Memory B cell (primary cell): Measurements from ENCODE around the gene MYH10.
A peak's percentile ranks its signal among the peaks of the same experiment; 100 is the strongest.

ENCODE experiments used
- ATAC-seq: fragments of 150-1000 bp; cut with Tn5 transposase; 2 replicates; pipeline ENCODE4 v1.10.0; 2021; ENCODE audit warnings: low read depth, mild to moderate bottlenecking, moderate library complexity
- DNase-seq, 2 donors: peaks; one replicate each; pipeline ENCODE4 v3.0.0; 2022; ENCODE audit warnings: low spot score in 2 of 2
- H3K27ac Mint-ChIP-seq: one replicate; pipeline ENCODE4 v1.8.0; 2022; ENCODE audit warnings: mild to moderate bottlenecking, moderate library complexity, mixed read lengths
- H3K27me3 Mint-ChIP-seq: one replicate; pipeline ENCODE4 v1.8.0; 2022; ENCODE audit warnings: mixed read lengths
- H3K36me3 Mint-ChIP-seq: one replicate; pipeline ENCODE4 v1.8.0; 2022; ENCODE audit warnings: mild to moderate bottlenecking, mixed read lengths
- H3K4me1 Mint-ChIP-seq: one replicate; pipeline ENCODE4 v1.8.0; 2022; ENCODE audit warnings: mixed read lengths
- H3K4me3 Mint-ChIP-seq: one replicate; pipeline ENCODE4 v1.8.0; 2022; ENCODE audit warnings: mild to moderate bottlenecking, moderate library complexity, mixed read lengths
- H3K9me3 Mint-ChIP-seq: one replicate; pipeline ENCODE4 v1.8.0; 2022; ENCODE audit warnings: mixed read lengths

Gene MYH10

GRCh38 chr17:8630227-8630801, at the start of gene MYH10:
MYH10 (minus strand) TSS chr17:8630725; CDS start chr17:8623246, 7,479 bp downstream.
- DNase-seq (peak in 1 of 2 donors; percentile 15), ATAC-seq (no peak)
- H3K36me3 Mint-ChIP-seq: no peaks in the 10 kb centered on the region
- peaks cover 28% of the 10 kb centered on the region for H3K27me3 Mint-ChIP-seq
- H3K9me3 Mint-ChIP-seq: no peaks in the 10 kb centered on the region
- peak within 1 kb of the TSS; percentile 47 for H3K27ac Mint-ChIP-seq
- peaks cover 11% of the 10 kb centered on the region for H3K4me1 Mint-ChIP-seq
- peak within 1 kb of the TSS; percentile 92 for H3K4me3 Mint-ChIP-seq

- Mint-ChIP-seq H3K27me3 (peaks cover 14% of the 10 kb centered on the region), H3K36me3 (peaks cover 3% of the 10 kb centered on the region), H3K4me3 (no peak overlapping the region), H3K9me3 (peaks cover 9% of the 10 kb centered on the region), H3K27ac (no peak overlapping the region), H3K4me1 (no peaks in the 10 kb centered on the region)
- no peak for DNase-seq
- no peak for ATAC-seq
Observed at GRCh38 chr17:8679126-8679525, 48.6 kb upstream of the MYH10 start.

DNA sequence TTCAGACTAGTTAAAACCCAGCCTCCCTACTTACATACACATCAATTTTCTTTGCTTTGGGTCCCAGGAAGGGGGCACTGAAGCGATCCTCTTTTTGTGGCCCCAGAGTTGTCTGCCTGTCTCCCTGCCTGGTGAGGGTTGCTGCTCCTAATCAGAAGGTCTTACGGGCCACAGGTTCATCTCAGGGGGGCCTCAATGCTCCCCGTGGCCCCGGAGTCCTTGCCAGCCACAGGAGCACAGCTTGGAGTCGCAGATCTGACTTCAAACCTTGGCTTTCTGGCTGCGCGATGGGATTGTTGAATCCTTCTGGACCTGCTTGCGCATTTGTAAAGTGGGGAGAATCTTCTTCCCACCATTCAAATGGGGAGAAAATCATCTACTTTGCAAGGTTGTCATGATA, 44.8 kb upstream of the MYH10 start:
- H3K4me3 Mint-ChIP-seq: no peak overlapping the region
- H3K9me3 Mint-ChIP-seq: peaks cover 9% of the 10 kb centered on the region
- no peak for ATAC-seq
- H3K27ac Mint-ChIP-seq: no peak overlapping the region
- H3K27me3 Mint-ChIP-seq: peaks cover 14% of the 10 kb centered on the region
- H3K4me1 Mint-ChIP-seq: peaks cover 5% of the 10 kb centered on the region
- H3K36me3 Mint-ChIP-seq: peaks cover 3% of the 10 kb centered on the region
- DNase-seq: no peak

DNA sequence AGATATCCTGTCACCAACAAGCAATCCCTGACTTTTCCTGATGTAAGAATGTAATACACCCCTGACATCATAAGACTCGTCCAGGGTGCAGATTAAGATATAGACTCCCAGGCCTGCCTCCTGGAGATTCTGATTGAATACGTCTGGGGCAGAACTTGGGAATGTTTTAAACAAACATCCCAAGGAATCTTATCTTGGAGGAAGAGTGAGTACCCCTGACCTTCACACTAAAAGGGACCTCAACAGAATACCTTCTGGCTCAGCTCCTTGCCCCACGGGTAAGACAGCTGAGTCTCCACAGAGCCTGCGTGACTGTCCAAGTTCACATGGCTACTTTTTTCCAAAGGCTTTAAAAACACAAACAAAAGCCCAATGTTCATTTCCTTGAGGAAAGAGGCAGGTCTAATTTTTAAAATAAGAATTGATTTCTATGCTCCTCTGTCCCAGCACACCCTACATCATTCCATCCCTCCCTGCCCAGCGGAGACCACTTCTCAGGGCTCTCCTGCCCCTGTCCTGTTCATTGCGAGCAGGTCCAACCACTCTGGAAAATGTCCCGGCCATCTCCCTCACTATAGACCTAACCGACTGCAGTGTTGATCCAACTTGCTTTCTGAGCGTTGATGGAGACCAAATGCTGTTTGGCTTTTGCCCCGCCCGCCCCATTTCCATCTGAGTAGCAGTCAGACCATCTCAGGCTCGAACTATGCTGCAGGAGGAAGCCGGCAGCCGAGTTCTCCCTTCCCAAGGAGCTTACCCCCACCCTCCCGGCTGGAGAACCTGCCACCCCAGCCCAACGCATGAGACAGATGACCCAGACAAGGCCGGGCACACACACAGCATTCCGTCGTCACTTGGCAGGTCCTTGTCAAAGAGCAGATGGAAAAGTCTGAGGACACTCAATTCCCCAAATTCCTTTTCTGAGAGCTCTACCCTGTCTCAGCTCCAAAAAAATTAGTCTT, 44.1 kb upstream of the MYH10 start:
- DNase-seq (no peak), ATAC-seq (no peak)
- no peak overlapping the region for H3K4me3 Mint-ChIP-seq
- no peak overlapping the region for H3K27ac Mint-ChIP-seq
- H3K36me3 Mint-ChIP-seq: peaks cover 3% of the 10 kb centered on the region
- H3K9me3 Mint-ChIP-seq: peaks cover 9% of the 10 kb centered on the region
- peaks cover 13% of the 10 kb centered on the region for H3K27me3 Mint-ChIP-seq
- H3K4me1 Mint-ChIP-seq: peaks cover 5% of the 10 kb centered on the region

DNA sequence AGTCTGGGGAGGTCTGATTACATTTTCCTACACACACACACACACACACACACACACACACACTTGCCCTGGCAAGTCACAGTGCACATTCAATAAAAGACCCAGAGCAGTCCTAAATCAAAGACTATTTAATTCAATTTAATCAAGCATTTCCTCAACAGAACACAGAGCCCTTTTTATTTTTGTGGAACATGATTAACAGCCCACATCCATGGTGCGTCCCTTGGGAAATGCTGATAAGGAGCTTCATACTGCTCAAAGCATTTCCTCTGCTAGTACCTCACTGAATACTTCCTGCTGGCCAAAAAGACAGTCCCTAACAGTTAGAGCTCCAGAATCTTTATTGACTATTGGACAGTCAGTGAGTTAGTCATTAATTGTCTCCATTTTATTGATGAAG, 43.1 kb upstream of the MYH10 start:
- Mint-ChIP-seq H3K9me3 (peaks cover 3% of the 10 kb centered on the region), H3K27ac (no peak overlapping the region), H3K4me1 (peaks cover 5% of the 10 kb centered on the region), H3K4me3 (no peak overlapping the region), H3K36me3 (peaks cover 1% of the 10 kb centered on the region), H3K27me3 (peaks cover 9% of the 10 kb centered on the region)
- DNase-seq (no peak), ATAC-seq (no peak)

GRCh38 chr17:8672326-8672725, 41.8 kb upstream of the MYH10 start:
- no peaks in the 10 kb centered on the region for H3K9me3 Mint-ChIP-seq
- no peaks in the 10 kb centered on the region for H3K36me3 Mint-ChIP-seq
- no peak for DNase-seq
- peaks cover 8% of the 10 kb centered on the region for H3K27me3 Mint-ChIP-seq
- no peak overlapping the region for H3K4me3 Mint-ChIP-seq
- no peak for ATAC-seq
- H3K27ac Mint-ChIP-seq: no peak overlapping the region
- H3K4me1 Mint-ChIP-seq: peaks cover 5% of the 10 kb centered on the region

DNA sequence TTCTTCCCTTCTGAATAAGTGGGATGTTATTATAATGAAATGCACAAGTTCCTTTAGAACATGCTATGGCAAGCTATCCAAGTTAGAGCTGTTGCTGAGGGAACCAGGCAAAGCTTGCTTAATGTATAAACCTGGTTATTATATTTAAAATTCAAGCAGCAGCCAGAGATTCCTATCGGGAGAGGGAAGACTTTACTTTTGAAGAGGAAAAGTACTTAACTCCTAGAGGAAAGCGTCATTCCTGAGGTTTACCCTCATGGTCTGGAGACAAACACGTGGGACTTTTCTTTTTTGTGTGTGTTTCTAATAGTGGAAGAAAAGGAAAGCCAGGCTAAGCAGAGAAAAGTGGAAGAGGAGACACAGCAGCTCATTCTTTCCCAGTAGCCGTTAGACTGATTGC, 39.9 kb upstream of the MYH10 start:
- Mint-ChIP-seq H3K4me1 (peaks cover 5% of the 10 kb centered on the region), H3K27ac (no peak overlapping the region), H3K27me3 (peaks cover 10% of the 10 kb centered on the region), H3K36me3 (no peaks in the 10 kb centered on the region), H3K4me3 (no peak overlapping the region), H3K9me3 (no peaks in the 10 kb centered on the region)
- no peak for ATAC-seq
- DNase-seq: no peak

DNA sequence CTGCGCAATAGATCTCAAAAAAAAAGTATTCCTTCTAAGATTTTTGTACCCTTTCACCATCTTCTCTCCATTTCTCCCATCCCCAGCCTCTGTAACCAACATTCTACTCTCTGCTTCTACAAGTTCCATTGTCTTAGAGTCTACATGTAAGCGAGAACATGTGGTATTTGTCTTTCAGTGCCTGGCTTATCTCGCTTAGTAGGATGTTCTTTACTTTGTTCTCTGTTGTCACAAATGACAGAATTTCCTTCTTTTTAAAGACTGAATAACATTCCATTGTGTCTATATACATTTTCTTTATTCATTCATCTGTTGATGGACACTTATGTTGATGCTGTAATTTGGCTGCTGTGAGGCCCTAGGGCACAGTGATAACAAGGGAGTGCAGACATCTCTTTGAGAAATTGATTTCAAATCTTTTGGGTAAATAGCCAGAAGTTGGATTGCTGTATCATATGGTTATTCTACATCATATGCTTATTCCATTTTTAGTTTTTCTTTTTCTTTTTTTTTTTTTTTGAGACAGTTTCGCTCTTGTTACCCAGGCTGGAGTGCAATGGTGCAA, 37.7 kb upstream of the MYH10 start:
- Mint-ChIP-seq H3K9me3 (no peaks in the 10 kb centered on the region), H3K4me3 (no peak overlapping the region), H3K4me1 (peaks cover 2% of the 10 kb centered on the region), H3K27ac (no peak overlapping the region), H3K27me3 (peaks cover 13% of the 10 kb centered on the region), H3K36me3 (no peaks in the 10 kb centered on the region)
- DNase-seq (no peak), ATAC-seq (no peak)

- no peaks in the 10 kb centered on the region for H3K9me3 Mint-ChIP-seq
- peaks cover 13% of the 10 kb centered on the region for H3K27me3 Mint-ChIP-seq
- DNase-seq (no peak), ATAC-seq (no peak)
- H3K36me3 Mint-ChIP-seq: no peaks in the 10 kb centered on the region
- H3K4me3 Mint-ChIP-seq: no peak overlapping the region
- no peaks in the 10 kb centered on the region for H3K4me1 Mint-ChIP-seq
- H3K27ac Mint-ChIP-seq: no peak overlapping the region
Observed at GRCh38 chr17:8667421-8667820, 36.9 kb upstream of the MYH10 start.

GRCh38 chr17:8665684-8666083, 35.2 kb upstream of the MYH10 start:
- H3K4me1 Mint-ChIP-seq: no peaks in the 10 kb centered on the region
- H3K27me3 Mint-ChIP-seq: peaks cover 13% of the 10 kb centered on the region
- ATAC-seq (no peak), DNase-seq (no peak)
- no peak overlapping the region for H3K4me3 Mint-ChIP-seq
- H3K27ac Mint-ChIP-seq: no peak overlapping the region
- peaks cover 5% of the 10 kb centered on the region for H3K9me3 Mint-ChIP-seq
- H3K36me3 Mint-ChIP-seq: peaks cover 3% of the 10 kb centered on the region

DNA sequence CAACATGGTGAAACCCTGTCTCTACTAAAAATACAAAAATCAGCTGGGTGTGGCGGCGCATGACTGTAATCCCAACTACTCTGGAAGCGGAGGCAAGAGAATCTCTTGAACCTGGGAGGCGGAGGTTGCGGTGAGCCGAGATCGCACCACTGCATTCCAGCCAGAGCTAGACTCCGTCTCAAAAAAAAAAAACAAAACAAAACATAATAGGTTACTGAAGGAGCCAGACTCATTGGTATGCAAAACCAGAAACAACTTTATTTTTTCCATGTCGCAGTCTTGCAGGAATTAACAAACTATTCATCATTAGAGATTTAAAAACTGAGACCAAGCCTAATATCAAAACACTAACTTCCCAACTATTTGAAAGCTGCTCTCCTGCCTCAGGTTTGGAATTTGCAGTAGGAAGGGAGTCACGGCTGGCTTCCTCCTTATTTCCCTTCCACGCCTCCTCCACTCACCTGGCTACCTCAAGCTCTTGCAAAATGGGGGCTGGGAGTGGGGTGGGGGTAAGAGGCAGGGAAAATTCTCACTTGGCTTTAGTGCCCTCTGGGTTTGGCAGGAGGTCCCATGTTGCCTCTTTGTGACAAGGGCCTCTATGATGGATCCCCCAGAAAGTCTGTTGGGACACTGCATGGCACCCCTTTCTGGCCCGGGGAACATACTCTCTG, 34.1 kb upstream of the MYH10 start:
- Mint-ChIP-seq H3K4me1 (no peaks in the 10 kb centered on the region), H3K4me3 (no peak overlapping the region), H3K27me3 (peaks cover 10% of the 10 kb centered on the region), H3K36me3 (peaks cover 3% of the 10 kb centered on the region), H3K9me3 (peaks cover 6% of the 10 kb centered on the region), H3K27ac (no peak overlapping the region)
- ATAC-seq (no peak), DNase-seq (no peak)

DNA sequence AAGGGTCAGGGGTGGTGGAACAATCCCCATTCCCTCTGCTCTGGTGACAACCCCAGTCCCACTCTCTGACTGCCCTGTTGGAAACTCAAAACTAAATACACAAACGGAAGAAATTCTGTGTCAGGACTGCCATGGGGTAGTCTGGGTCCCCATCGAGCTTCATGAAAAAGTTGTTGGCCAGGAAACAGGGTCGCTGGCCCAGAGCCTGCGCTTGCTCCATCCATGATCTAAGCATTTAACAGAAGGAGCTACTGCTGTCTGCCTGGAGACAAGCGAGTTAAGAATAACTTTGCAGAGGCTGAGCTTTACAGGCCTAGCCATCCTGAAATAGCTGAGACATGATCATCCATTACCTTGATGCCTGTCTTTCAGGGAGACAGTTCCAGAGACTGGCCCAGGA, 32.4 kb upstream of the MYH10 start:
- Mint-ChIP-seq H3K27me3 (peaks cover 12% of the 10 kb centered on the region), H3K36me3 (peaks cover 3% of the 10 kb centered on the region)

GRCh38 chr17:8662076-8662831, 31.7 kb upstream of the MYH10 start:
- peaks cover 12% of the 10 kb centered on the region for H3K27me3 Mint-ChIP-seq
- no peaks in the 10 kb centered on the region for H3K4me1 Mint-ChIP-seq
- peaks cover 9% of the 10 kb centered on the region for H3K9me3 Mint-ChIP-seq
- peaks cover 3% of the 10 kb centered on the region for H3K36me3 Mint-ChIP-seq
- DNase-seq (no peak), ATAC-seq (no peak)
- no peak overlapping the region for H3K27ac Mint-ChIP-seq
- no peak overlapping the region for H3K4me3 Mint-ChIP-seq

More for the DNA sequence above, 32.4 kb upstream of the MYH10 start:
- ATAC-seq (no peak), DNase-seq (no peak)
- H3K9me3 Mint-ChIP-seq: peaks cover 6% of the 10 kb centered on the region
- H3K4me3 Mint-ChIP-seq: no peak overlapping the region
- H3K4me1 Mint-ChIP-seq: no peaks in the 10 kb centered on the region
- no peak overlapping the region for H3K27ac Mint-ChIP-seq
